ENCODE results near the gene UVRAG.
A peak's percentile ranks its signal among the peaks of the same experiment; 100 is the strongest.

UVRAG gene

GRCh38 chr11:76025068-76025467 is 210.1 kb downstream of the UVRAG start:
- ChIA-PET CTCF (interaction anchor here (0.8 kb wide), 1 partner anchor 127 kb away, joined by 3 read pairs; no protein-coding TSS in a partner anchor), POLR2A (no interaction called here)
- no peaks in the 10 kb centered on the region for H3K36me3 ChIP-seq (ENCODE audit: control insufficient read depth in 2 of 2, insufficient read depth in 1 of 2, low read length in 2 of 2)

GRCh38 chr11:76025817-76026216 is 210.8 kb downstream of the UVRAG start:
- Histone ChIP-seq H3K4me3 (ENCODE audit: low read depth, low read length) (no peak overlapping the region), H3K36me3 (ENCODE audit: control insufficient read depth in 2 of 2, insufficient read depth in 1 of 2, low read length in 2 of 2) (no peaks in the 10 kb centered on the region), H3K27ac (ENCODE audit: extremely low read depth, low read depth, low read length) (no peak overlapping the region), H3K9me3 (ENCODE audit: control insufficient read depth, insufficient read depth, low read depth, low read length) (no peaks in the 10 kb centered on the region), H3K4me1 (ENCODE audit: control insufficient read depth, insufficient read depth, low read length) (no peaks in the 10 kb centered on the region)
- CTCF ChIA-PET, result interaction anchor here (0.6 to 0.7 kb wide), 2 partner anchors 76 to 292 kb away, joined by 3 read pairs; no protein-coding TSS in a partner anchor
- POLR2A ChIA-PET, result no interaction called here
- no peak for TF ChIP-seq SP3 (tag by site-specific recombination; IDR thresholded peaks at IDR 0.05)
- no peak for TF ChIP-seq ZNF16 (tag by site-specific recombination; IDR thresholded peaks at IDR 0.05; ENCODE audit: low read depth)
- TF ChIP-seq KLF7 (tag by site-specific recombination; IDR thresholded peaks at IDR 0.05; ENCODE audit: borderline replicate concordance), result no peak
- TF ChIP-seq ZNF707 (tag by site-specific recombination; IDR thresholded peaks at IDR 0.05), result no peak
- TF ChIP-seq BCL11A (tag by site-specific recombination; IDR thresholded peaks at IDR 0.05; ENCODE audit: low read depth), result no peak
- TF ChIP-seq KLF16 (tag by site-specific recombination; IDR thresholded peaks at IDR 0.05), result no peak
- TF ChIP-seq ZNF37A (tag by site-specific recombination; IDR thresholded peaks at IDR 0.05), result no peak
- no peak for TF ChIP-seq REPIN1 (tag by site-specific recombination; IDR thresholded peaks at IDR 0.05; ENCODE audit: low read depth)
- TF ChIP-seq ELK4 (IDR thresholded peaks at IDR 0.05; ENCODE audit: borderline replicate concordance, low read depth, low read length), result no peak
- no peak for TF ChIP-seq ZNF174 (tag by site-specific recombination; IDR thresholded peaks at IDR 0.05)
- no peak for TF ChIP-seq ZNF121 (tag by site-specific recombination; IDR thresholded peaks at IDR 0.05)
- TF ChIP-seq ZNF529 (tag by site-specific recombination; IDR thresholded peaks at IDR 0.05; ENCODE audit: insufficient replicate concordance), result no peak
- TF ChIP-seq OSR2 (tag by site-specific recombination; IDR thresholded peaks at IDR 0.05), result no peak
- no peak for TF ChIP-seq ZBTB1 (tag by site-specific recombination; IDR thresholded peaks at IDR 0.05)

More at GRCh38 chr11:76025068-76025467, 210.1 kb downstream of the UVRAG start:
- Histone ChIP-seq H3K4me3 (ENCODE audit: low read depth, low read length) (no peak overlapping the region), H3K4me1 (ENCODE audit: control insufficient read depth, insufficient read depth, low read length) (no peaks in the 10 kb centered on the region), H3K9me3 (ENCODE audit: control insufficient read depth, insufficient read depth, low read depth, low read length) (no peaks in the 10 kb centered on the region), H3K27ac (ENCODE audit: extremely low read depth, low read depth, low read length) (no peak overlapping the region)
- TF ChIP-seq ZSCAN16 (tag by site-specific recombination; IDR thresholded peaks at IDR 0.05) (peak; percentile 82), PRDM4 (tag by site-specific recombination; IDR thresholded peaks at IDR 0.05) (no peak), TSHZ1 (tag by site-specific recombination; IDR thresholded peaks at IDR 0.05; ENCODE audit: borderline replicate concordance) (no peak), PRDM6 (tag by site-specific recombination; IDR thresholded peaks at IDR 0.05) (peak; percentile 65)

All from HEK293 (cell line).